ENCODE data around the gene THEMIS2.
"Not testable (repeated sequence)": the region's sequence is repeated elsewhere in the genome, so short reads cannot be mapped to it uniquely, and the experiment has no call there.

THEMIS2 gene

GRCh38 chr1:27872059-27872801, at the start of gene THEMIS2:
Gene THEMIS2, plus strand, starts transcription at chr1:27872544. Its CDS starts 28 bp downstream, at chr1:27872572.
- H3K27me3 ChIP-seq (ENCODE audit: control insufficient read depth, insufficient read depth, low read length) = no peaks in the 10 kb centered on the region
- no peaks in the 10 kb centered on the region for H3K36me3 ChIP-seq (ENCODE audit: control insufficient read depth, insufficient read depth, low read length)
- H3K4me1 ChIP-seq (ENCODE audit: control insufficient read depth, insufficient read depth, low read length) = peaks cover 2% of the 10 kb centered on the region
- peak within 1 kb of the TSS; percentile 53 for H3K27ac ChIP-seq (ENCODE audit: low read depth, low read length)
- peak within 1 kb of the TSS; percentile 50 for H3K9ac ChIP-seq (ENCODE audit: low read length)
- peak within 1 kb of the TSS; percentile 79 for H3K4me3 ChIP-seq (ENCODE audit: low read length)

GRCh38 chr1:27823784-27824183, 48.6 kb upstream of the THEMIS2 start:
- Histone ChIP-seq H3K27ac (ENCODE audit: low read depth, low read length) (no peak overlapping the region), H3K9ac (ENCODE audit: low read length) (no peak overlapping the region), H3K27me3 (ENCODE audit: control insufficient read depth, insufficient read depth, low read length) (no peaks in the 10 kb centered on the region), H3K4me3 (ENCODE audit: low read length) (no peak overlapping the region), H3K4me1 (ENCODE audit: control insufficient read depth, insufficient read depth, low read length) (no peaks in the 10 kb centered on the region), H3K36me3 (ENCODE audit: control insufficient read depth, insufficient read depth, low read length) (peaks cover 8% of the 10 kb centered on the region)

- Histone ChIP-seq H3K27me3 (ENCODE audit: control insufficient read depth, insufficient read depth, low read length) (no peaks in the 10 kb centered on the region), H3K36me3 (ENCODE audit: control insufficient read depth, insufficient read depth, low read length) (peaks cover 6% of the 10 kb centered on the region), H3K4me3 (ENCODE audit: low read length) (no peak overlapping the region), H3K4me1 (ENCODE audit: control insufficient read depth, insufficient read depth, low read length) (no peaks in the 10 kb centered on the region), H3K27ac (ENCODE audit: low read depth, low read length) (no peak overlapping the region), H3K9ac (ENCODE audit: low read length) (no peak overlapping the region)
Observed at GRCh38 chr1:27824411-27824810, 47.9 kb upstream of the THEMIS2 start.

GRCh38 chr1:27829339-27829960, 42.9 kb upstream of the THEMIS2 start:
- not testable (repeated sequence) for H3K9ac ChIP-seq (ENCODE audit: low read length); H3K4me1 ChIP-seq (ENCODE audit: control insufficient read depth, insufficient read depth, low read length); H3K27ac ChIP-seq (ENCODE audit: low read depth, low read length); H3K27me3 ChIP-seq (ENCODE audit: control insufficient read depth, insufficient read depth, low read length); H3K4me3 ChIP-seq (ENCODE audit: low read length); H3K36me3 ChIP-seq (ENCODE audit: control insufficient read depth, insufficient read depth, low read length)

GRCh38 chr1:27830621-27831440, 41.5 kb upstream of the THEMIS2 start, which contains the start of gene PPP1R8:
Gene PPP1R8, plus strand, starts transcription at chr1:27830782. Its CDS starts 54 bp downstream, at chr1:27830836.
- H3K27me3 ChIP-seq (ENCODE audit: control insufficient read depth, insufficient read depth, low read length) = no peaks in the 10 kb centered on the region

GRCh38 chr1:27831568-27832410, 40.6 kb upstream of the THEMIS2 start:
- H3K4me3 ChIP-seq (ENCODE audit: low read length) = peak overlapping the region; percentile 97
- H3K9ac ChIP-seq (ENCODE audit: low read length) = no peak overlapping the region
- H3K27ac ChIP-seq (ENCODE audit: low read depth, low read length) = no peak overlapping the region
- H3K4me1 ChIP-seq (ENCODE audit: control insufficient read depth, insufficient read depth, low read length) = peaks cover 8% of the 10 kb centered on the region
- H3K36me3 ChIP-seq (ENCODE audit: control insufficient read depth, insufficient read depth, low read length) = peaks cover 3% of the 10 kb centered on the region
- H3K27me3 ChIP-seq (ENCODE audit: control insufficient read depth, insufficient read depth, low read length) = no peaks in the 10 kb centered on the region

More at GRCh38 chr1:27830621-27831440, 41.5 kb upstream of the THEMIS2 start, which contains the start of gene PPP1R8:
- H3K27ac ChIP-seq (ENCODE audit: low read depth, low read length) = peak within 1 kb of the TSS; percentile 87
- H3K4me3 ChIP-seq (ENCODE audit: low read length) = peak within 1 kb of the TSS; percentile 97
- H3K9ac ChIP-seq (ENCODE audit: low read length) = peak within 1 kb of the TSS; percentile 94
- peaks cover 3% of the 10 kb centered on the region for H3K36me3 ChIP-seq (ENCODE audit: control insufficient read depth, insufficient read depth, low read length)
- peaks cover 8% of the 10 kb centered on the region for H3K4me1 ChIP-seq (ENCODE audit: control insufficient read depth, insufficient read depth, low read length)

- Histone ChIP-seq H3K9ac (ENCODE audit: low read length) (no peak overlapping the region), H3K27ac (ENCODE audit: low read depth, low read length) (no peak overlapping the region), H3K4me1 (ENCODE audit: control insufficient read depth, insufficient read depth, low read length) (peaks cover 8% of the 10 kb centered on the region), H3K36me3 (ENCODE audit: control insufficient read depth, insufficient read depth, low read length) (peaks cover 3% of the 10 kb centered on the region), H3K4me3 (ENCODE audit: low read length) (no peak overlapping the region), H3K27me3 (ENCODE audit: control insufficient read depth, insufficient read depth, low read length) (no peaks in the 10 kb centered on the region)
Observed at GRCh38 chr1:27832762-27833161, 39.6 kb upstream of the THEMIS2 start.

- H3K4me3 ChIP-seq (ENCODE audit: low read length) = no peak overlapping the region
- peaks cover 3% of the 10 kb centered on the region for H3K36me3 ChIP-seq (ENCODE audit: control insufficient read depth, insufficient read depth, low read length)
- no peak overlapping the region for H3K27ac ChIP-seq (ENCODE audit: low read depth, low read length)
Observed at GRCh38 chr1:27833470-27833869, 38.9 kb upstream of the THEMIS2 start.

GRCh38 chr1:27835046-27835445, 37.3 kb upstream of the THEMIS2 start:
- H3K9ac ChIP-seq (ENCODE audit: low read length) = no peak overlapping the region
- no peak overlapping the region for H3K4me3 ChIP-seq (ENCODE audit: low read length)
- no peak overlapping the region for H3K27ac ChIP-seq (ENCODE audit: low read depth, low read length)
- peaks cover 8% of the 10 kb centered on the region for H3K4me1 ChIP-seq (ENCODE audit: control insufficient read depth, insufficient read depth, low read length)
- peaks cover 7% of the 10 kb centered on the region for H3K36me3 ChIP-seq (ENCODE audit: control insufficient read depth, insufficient read depth, low read length)
- no peaks in the 10 kb centered on the region for H3K27me3 ChIP-seq (ENCODE audit: control insufficient read depth, insufficient read depth, low read length)

More at GRCh38 chr1:27833470-27833869, 38.9 kb upstream of the THEMIS2 start:
- Histone ChIP-seq H3K9ac (ENCODE audit: low read length) (no peak overlapping the region), H3K27me3 (ENCODE audit: control insufficient read depth, insufficient read depth, low read length) (no peaks in the 10 kb centered on the region), H3K4me1 (ENCODE audit: control insufficient read depth, insufficient read depth, low read length) (peaks cover 8% of the 10 kb centered on the region)

GRCh38 chr1:27835501-27835900, 36.8 kb upstream of the THEMIS2 start:
- H3K9ac ChIP-seq (ENCODE audit: low read length) = no peak overlapping the region
- no peak overlapping the region for H3K27ac ChIP-seq (ENCODE audit: low read depth, low read length)
- H3K27me3 ChIP-seq (ENCODE audit: control insufficient read depth, insufficient read depth, low read length) = no peaks in the 10 kb centered on the region
- peaks cover 12% of the 10 kb centered on the region for H3K36me3 ChIP-seq (ENCODE audit: control insufficient read depth, insufficient read depth, low read length)
- H3K4me1 ChIP-seq (ENCODE audit: control insufficient read depth, insufficient read depth, low read length) = peaks cover 8% of the 10 kb centered on the region
- H3K4me3 ChIP-seq (ENCODE audit: low read length) = no peak overlapping the region

- Histone ChIP-seq H3K27me3 (ENCODE audit: control insufficient read depth, insufficient read depth, low read length) (no peaks in the 10 kb centered on the region), H3K4me3 (ENCODE audit: low read length) (no peak overlapping the region), H3K4me1 (ENCODE audit: control insufficient read depth, insufficient read depth, low read length) (no peaks in the 10 kb centered on the region), H3K27ac (ENCODE audit: low read depth, low read length) (no peak overlapping the region), H3K9ac (ENCODE audit: low read length) (no peak overlapping the region), H3K36me3 (ENCODE audit: control insufficient read depth, insufficient read depth, low read length) (peaks cover 33% of the 10 kb centered on the region)
Observed at GRCh38 chr1:27849951-27850350, 22.4 kb upstream of the THEMIS2 start.

Data from rectal smooth muscle tissue (tissue), 1 donor.